A673 (cell line): ENCODE results near the gene DAPK1.

Experiments used
- CTCF ChIP-seq: fragments of 300-800, 200-600 bp; sonication (generic); conservative IDR thresholded peaks from 2 replicates; pipeline ENCODE4 v1.5.1; 2017; ENCODE audit warnings: low read depth, mild to moderate bottlenecking, antibody characterized with exemption, low read length, moderate library complexity, mixed read lengths
- EZH2 ChIP-seq: fragments of 200-600 bp; sonication (generic); IDR thresholded peaks from 2 replicates; pipeline ENCODE4 v1.6.1; 2017; ENCODE audit warnings: borderline replicate concordance, low read depth, mild to moderate bottlenecking, mixed read lengths, antibody characterized with exemption, low read length; ENCODE audit not compliant: poor library complexity, severe bottlenecking

- TF ChIP-seq CTCF (no peak), EZH2 (no peak)
These were observed 215.8 kb downstream of the DAPK1 start for GRCh38 chr9:87713278-87713987.
